Cardiac muscle cell (in vitro differentiated cells and primary cell): Measurements from ENCODE around the gene ZPR1. TPM values are rescaled to one million over a fixed set of nuclear protein-coding genes. Genes with fewer than 3 reads are reported as not detected.

Experiments used
- DNase-seq, 2 donors: peaks; one replicate each; pipeline versions ENCODE4 v3.0.0 to v3.0.0-alpha.2; 2010 to 2017; ENCODE audit warnings: low read depth in 1 of 2, low spot score in 1 of 2
- H3K27ac ChIP-seq: fragments of 200-600 bp; sonication (generic); 2 replicates; pipeline ENCODE4 v1.5.1; 2016
- H3K27me3 ChIP-seq: fragments of 200-600 bp; sonication (generic); 2 replicates; pipeline ENCODE4 v1.6.0; 2016; ENCODE audit warnings: control low read depth
- H3K36me3 ChIP-seq: fragments of 200-600 bp; sonication (generic); 2 replicates; pipeline ENCODE4 v1.5.1; 2016; ENCODE audit warnings: control low read depth
- H3K4me1 ChIP-seq: fragments of 200-600 bp; sonication (generic); 2 replicates; pipeline ENCODE4 v1.8.1; 2017; ENCODE audit warnings: low read depth, mild to moderate bottlenecking, mixed run types
- H3K4me3 ChIP-seq: fragments of 200-600 bp; sonication (generic); 2 replicates; pipeline ENCODE4 v1.5.1; 2016; ENCODE audit warnings: mild to moderate bottlenecking
- H3K9me3 ChIP-seq: fragments of 200-600 bp; sonication (generic); 2 replicates; pipeline ENCODE4 v1.5.1; 2017; ENCODE audit warnings: low read depth, mild to moderate bottlenecking, control low read depth
- CTCF ChIP-seq: IDR thresholded peaks from 2 replicates; pipeline ENCODE4 v1.5.1; 2012; ENCODE audit warnings: low read depth, mild to moderate bottlenecking, low read length
- polyA plus RNA-seq: library from polyadenylated mRNA; unstranded; fragments of >200 nt; fragmentation: Nextera tagmentation; extraction: Ambion mirVana; gene quantifications from 2 replicates; pipeline ENCODE4 v1.2.1, GENCODE V29; 2016
- total RNA-seq: library from RNA; depleted of rRNA; stranded (reverse); fragments of >200 nt; gene quantifications from 2 replicates; pipeline ENCODE4 v1.2.3, GENCODE V29; 2016

ZPR1 gene
- total and polyA plus RNA-seq, 2 experiments from 2014 or later = 21.4 to 43.9 TPM

GRCh38 chr11:116797816-116798215 is 10.0 kb upstream of the ZPR1 start:
- no peak for DNase-seq
- H3K27ac ChIP-seq = no peak overlapping the region
- no peaks in the 10 kb centered on the region for H3K4me1 ChIP-seq
- H3K27me3 ChIP-seq = no peaks in the 10 kb centered on the region
- no peaks in the 10 kb centered on the region for H3K36me3 ChIP-seq
- H3K4me3 ChIP-seq = no peak overlapping the region
- H3K9me3 ChIP-seq = no peaks in the 10 kb centered on the region
- no peak for TF ChIP-seq CTCF

- Histone ChIP-seq H3K27ac (no peak overlapping the region), H3K9me3 (no peaks in the 10 kb centered on the region), H3K4me3 (no peak overlapping the region), H3K36me3 (no peaks in the 10 kb centered on the region), H3K4me1 (no peaks in the 10 kb centered on the region), H3K27me3 (no peaks in the 10 kb centered on the region)
- no peak for DNase-seq
- no peak for TF ChIP-seq CTCF
Measured at GRCh38 chr11:116796548-116796947, 8.7 kb upstream of the ZPR1 start.

GRCh38 chr11:116794851-116795250 is 7.0 kb upstream of the ZPR1 start:
- no peak overlapping the region for H3K27ac ChIP-seq
- H3K4me1 ChIP-seq = no peaks in the 10 kb centered on the region
- H3K36me3 ChIP-seq = no peaks in the 10 kb centered on the region
- no peaks in the 10 kb centered on the region for H3K9me3 ChIP-seq
- H3K27me3 ChIP-seq = peaks cover 4% of the 10 kb centered on the region
- TF ChIP-seq CTCF = no peak
- no peak overlapping the region for H3K4me3 ChIP-seq
- DNase-seq = no peak

- TF ChIP-seq CTCF = no peak
- H3K36me3 ChIP-seq = no peaks in the 10 kb centered on the region
- DNase-seq = peak in 1 of 2 donors; percentile 35
- H3K4me3 ChIP-seq = no peak overlapping the region
- no peak overlapping the region for H3K27ac ChIP-seq
- no peaks in the 10 kb centered on the region for H3K4me1 ChIP-seq
- no peaks in the 10 kb centered on the region for H3K9me3 ChIP-seq
- peaks cover 8% of the 10 kb centered on the region for H3K27me3 ChIP-seq
Measured at GRCh38 chr11:116793772-116794097, 5.9 kb upstream of the ZPR1 start.

GRCh38 chr11:116792869-116793771 is 5.3 kb upstream of the ZPR1 start:
- DNase-seq = no peak
- Histone ChIP-seq H3K9me3 (no peaks in the 10 kb centered on the region), H3K27ac (no peak overlapping the region), H3K4me3 (no peak overlapping the region), H3K4me1 (no peaks in the 10 kb centered on the region), H3K27me3 (peaks cover 8% of the 10 kb centered on the region), H3K36me3 (no peaks in the 10 kb centered on the region)
- TF ChIP-seq CTCF = no peak
